ENCODE results near the gene CDKN2B.
A peak's percentile ranks its signal among the peaks of the same experiment; 100 is the strongest.

The CDKN2B gene

DNA sequence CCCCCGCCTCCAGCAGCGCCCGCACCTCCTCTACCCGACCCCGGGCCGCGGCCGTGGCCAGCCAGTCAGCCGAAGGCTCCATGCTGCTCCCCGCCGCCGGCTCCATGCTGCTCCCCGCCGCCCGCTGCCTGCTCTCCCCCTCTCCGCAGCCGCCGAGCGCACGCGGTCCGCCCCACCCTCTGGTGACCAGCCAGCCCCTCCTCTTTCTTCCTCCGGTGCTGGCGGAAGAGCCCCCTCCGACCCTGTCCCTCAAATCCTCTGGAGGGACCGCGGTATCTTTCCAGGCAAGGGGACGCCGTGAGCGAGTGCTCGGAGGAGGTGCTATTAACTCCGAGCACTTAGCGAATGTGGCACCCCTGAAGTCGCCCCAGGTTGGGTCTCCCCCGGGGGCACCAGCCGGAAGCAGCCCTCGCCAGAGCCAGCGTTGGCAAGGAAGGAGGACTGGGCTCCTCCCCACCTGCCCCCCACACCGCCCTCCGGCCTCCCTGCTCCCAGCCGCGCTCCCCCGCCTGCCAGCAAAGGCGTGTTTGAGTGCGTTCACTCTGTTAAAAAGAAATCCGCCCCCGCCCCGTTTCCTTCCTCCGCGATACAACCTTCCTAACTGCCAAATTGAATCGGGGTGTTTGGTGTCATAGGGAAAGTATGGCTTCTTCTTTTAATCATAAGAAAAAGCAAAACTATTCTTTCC lies 34.2 kb downstream of the CDKN2B start:
- TF ChIP-seq, protein P1, sequence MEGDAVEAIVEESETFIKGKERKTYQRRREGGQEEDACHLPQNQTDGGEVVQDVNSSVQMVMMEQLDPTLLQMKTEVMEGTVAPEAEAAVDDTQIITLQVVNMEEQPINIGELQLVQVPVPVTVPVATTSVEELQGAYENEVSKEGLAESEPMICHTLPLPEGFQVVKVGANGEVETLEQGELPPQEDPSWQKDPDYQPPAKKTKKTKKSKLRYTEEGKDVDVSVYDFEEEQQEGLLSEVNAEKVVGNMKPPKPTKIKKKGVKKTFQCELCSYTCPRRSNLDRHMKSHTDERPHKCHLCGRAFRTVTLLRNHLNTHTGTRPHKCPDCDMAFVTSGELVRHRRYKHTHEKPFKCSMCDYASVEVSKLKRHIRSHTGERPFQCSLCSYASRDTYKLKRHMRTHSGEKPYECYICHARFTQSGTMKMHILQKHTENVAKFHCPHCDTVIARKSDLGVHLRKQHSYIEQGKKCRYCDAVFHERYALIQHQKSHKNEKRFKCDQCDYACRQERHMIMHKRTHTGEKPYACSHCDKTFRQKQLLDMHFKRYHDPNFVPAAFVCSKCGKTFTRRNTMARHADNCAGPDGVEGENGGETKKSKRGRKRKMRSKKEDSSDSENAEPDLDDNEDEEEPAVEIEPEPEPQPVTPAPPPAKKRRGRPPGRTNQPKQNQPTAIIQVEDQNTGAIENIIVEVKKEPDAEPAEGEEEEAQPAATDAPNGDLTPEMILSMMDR (IDR thresholded peaks at IDR 0.05; ENCODE audit: borderline replicate concordance, control extremely low read depth, extremely low read depth, insufficient read depth, missing control alignments): no peak
- DNase-seq (ENCODE audit: low spot score): peak; percentile 68
- in situ Hi-C loops (cut with MboI; ENCODE audit: low sequenced_read_pairs, unreplicated experiment): no loop called here

DNA sequence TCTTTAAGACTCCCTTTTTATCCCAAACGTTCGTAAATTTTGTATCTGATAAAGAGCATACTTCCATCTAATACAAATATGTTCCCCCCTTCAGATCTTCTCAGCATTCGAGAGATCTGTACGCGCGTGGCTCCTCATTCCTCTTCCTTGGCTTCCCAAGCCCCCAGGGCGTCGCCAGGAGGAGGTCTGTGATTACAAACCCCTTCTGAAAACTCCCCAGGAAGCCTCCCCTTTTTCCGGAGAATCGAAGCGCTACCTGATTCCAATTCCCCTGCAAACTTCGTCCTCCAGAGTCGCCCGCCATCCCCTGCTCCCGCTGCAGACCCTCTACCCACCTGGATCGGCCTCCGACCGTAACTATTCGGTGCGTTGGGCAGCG lies 34.8 kb downstream of the CDKN2B start:
- in situ Hi-C loops (cut with MboI; ENCODE audit: low sequenced_read_pairs, unreplicated experiment): no loop called here
- TF ChIP-seq, protein P1 (IDR thresholded peaks at IDR 0.05; ENCODE audit: borderline replicate concordance, control extremely low read depth, extremely low read depth, insufficient read depth, missing control alignments): no peak
- no peak for DNase-seq (ENCODE audit: low spot score)

DNA sequence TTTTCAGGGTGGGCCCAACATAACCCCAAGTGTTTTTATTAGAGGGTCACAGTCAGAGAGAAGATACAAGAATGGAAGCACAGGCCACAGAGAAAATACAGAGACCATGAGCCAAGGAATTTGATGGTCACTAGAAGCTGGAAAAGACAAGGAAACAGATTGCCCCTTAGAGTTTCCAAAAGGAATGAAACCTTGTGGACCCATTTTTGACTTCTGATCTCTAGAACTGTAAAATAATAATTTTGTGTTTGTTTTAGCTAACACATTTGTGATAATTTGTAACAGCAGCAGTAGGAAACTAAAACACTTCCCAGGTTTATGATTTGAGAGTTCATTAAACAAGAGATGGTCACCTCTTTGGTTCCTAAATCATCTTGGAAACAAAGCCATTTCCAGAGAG lies 36.7 kb downstream of the CDKN2B start:
- TF ChIP-seq, protein P1 (IDR thresholded peaks at IDR 0.05; ENCODE audit: borderline replicate concordance, control extremely low read depth, extremely low read depth, insufficient read depth, missing control alignments): no peak
- in situ Hi-C loops (cut with MboI; ENCODE audit: low sequenced_read_pairs, unreplicated experiment): no loop called here
- DNase-seq (ENCODE audit: low spot score): no peak

DNA sequence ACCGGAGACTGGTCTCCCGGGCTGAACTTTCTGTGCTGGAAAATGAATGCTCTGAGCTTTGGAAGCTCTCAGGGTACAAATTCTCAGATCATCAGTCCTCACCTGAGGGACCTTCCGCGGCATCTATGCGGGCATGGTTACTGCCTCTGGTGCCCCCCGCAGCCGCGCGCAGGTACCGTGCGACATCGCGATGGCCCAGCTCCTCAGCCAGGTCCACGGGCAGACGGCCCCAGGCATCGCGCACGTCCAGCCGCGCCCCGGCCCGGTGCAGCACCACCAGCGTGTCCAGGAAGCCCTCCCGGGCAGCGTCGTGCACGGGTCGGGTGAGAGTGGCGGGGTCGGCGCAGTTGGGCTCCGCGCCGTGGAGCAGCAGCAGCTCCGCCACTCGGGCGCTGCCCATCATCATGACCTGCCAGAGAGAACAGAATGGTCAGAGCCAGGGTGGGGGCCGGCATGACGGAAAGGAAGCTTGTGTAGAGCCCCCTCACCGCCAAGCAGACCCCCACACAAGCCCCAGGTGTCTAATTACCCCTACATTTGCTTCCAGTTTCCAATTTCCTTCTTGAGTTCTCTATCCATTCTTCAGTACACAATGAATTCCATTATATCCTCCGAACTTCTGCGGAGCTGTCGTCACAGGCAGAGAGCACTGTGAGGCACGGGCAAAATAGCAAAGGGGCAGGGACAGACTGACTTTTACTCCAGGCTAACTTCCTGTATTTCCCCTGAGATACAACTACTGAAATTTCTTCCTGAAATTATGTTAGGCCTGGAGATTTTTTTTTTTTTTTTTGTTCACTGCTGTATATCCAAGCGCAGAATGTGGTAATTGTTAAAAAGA lies 38.1 kb downstream of the CDKN2B start:
- in situ Hi-C loops (cut with MboI; ENCODE audit: low sequenced_read_pairs, unreplicated experiment): no loop called here
- TF ChIP-seq, protein P1 (IDR thresholded peaks at IDR 0.05; ENCODE audit: borderline replicate concordance, control extremely low read depth, extremely low read depth, insufficient read depth, missing control alignments): no peak

DNA sequence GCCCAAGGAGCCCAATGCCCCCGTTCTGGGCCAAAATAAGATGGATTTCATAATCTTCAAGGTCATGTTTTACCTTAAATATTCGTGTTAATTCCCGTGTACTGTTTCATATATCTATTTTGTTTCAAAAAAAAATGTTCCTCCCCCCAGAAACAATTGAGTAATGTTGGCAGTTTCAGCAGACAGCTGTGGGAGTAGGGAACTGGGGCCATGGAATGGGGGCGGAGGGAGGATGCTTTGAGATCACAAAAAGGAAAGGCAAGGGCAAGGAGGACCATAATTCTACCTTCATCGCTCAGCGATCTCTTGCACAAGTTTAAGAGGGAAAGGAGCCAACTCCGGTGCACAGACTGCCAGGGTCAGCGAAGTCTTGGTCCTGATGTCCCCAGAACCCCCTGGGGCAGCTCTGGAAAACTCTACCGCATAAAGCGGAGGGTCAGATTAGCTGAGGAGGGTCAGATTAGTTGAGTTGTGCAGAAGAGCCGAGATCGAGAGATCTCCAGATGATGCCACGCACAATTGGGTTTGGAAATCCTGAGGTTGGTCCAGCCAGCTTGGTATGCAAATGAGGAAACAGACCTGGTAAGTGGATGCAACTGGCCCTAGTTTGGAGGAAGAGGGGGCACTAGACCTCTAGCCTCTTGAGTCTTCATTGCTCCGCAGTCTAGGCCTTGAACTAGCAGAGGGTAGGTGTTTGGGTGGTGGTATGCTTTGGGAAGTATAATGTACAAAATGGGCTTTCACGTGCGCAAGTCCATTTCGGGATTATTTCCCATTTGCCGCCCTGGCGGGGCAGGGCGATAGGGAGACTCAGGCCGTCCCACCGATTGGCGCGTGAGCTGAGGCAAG lies 38.9 kb downstream of the CDKN2B start:
- in situ Hi-C loops (cut with MboI; ENCODE audit: low sequenced_read_pairs, unreplicated experiment): no loop called here
- TF ChIP-seq, protein P1 (IDR thresholded peaks at IDR 0.05; ENCODE audit: borderline replicate concordance, control extremely low read depth, extremely low read depth, insufficient read depth, missing control alignments): no peak
- DNase-seq (ENCODE audit: low spot score): no peak

More for the DNA sequence above, 38.1 kb downstream of the CDKN2B start:
- DNase-seq (ENCODE audit: low spot score): no peak

Data from GM13976 (cell line).